ENCODE measurements around the gene JOSD2. TPM values are rescaled to one million over a fixed set of nuclear protein-coding genes. Genes with fewer than 3 reads are reported as not detected.

Gene JOSD2
- total RNA-seq, 1 donor from 2014 or later, result 28.6 TPM

DNA sequence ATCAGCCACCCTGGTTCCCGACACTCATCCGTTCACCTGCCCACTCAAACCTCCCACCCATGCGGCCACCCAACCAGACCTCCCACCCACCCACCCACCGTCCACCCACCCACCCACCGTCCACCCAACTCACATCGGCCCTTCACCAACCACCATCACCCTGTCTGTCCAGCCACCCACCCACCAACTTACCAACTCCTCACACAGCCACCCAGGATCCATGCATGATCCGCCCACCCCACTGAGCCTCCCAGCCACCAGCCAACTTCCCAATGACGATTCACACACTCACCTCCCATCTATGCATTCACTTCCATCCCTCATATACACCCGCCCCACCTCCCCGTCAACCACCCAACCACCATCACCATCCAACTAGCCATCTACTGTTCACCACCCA lies 4.3 kb downstream of the JOSD2 start:
- Histone ChIP-seq H3K9me3 (replicated peaks) (no peaks in the 10 kb centered on the region), H3K4me1 (peaks cover 35% of the 10 kb centered on the region), H3K27me3 (ENCODE audit: low read depth) (no peaks in the 10 kb centered on the region), H3K4me3 (no peak overlapping the region), H3K27ac (replicated peaks) (no peak overlapping the region), H3K36me3 (peaks cover 9% of the 10 kb centered on the region)
- intact Hi-C loops (cut with micrococcal nuclease), result no loop called here
- no peak for TF ChIP-seq CTCF (IDR thresholded peaks at IDR 0.05; ENCODE audit: borderline replicate concordance)
- DNase-seq, result no peak

DNA sequence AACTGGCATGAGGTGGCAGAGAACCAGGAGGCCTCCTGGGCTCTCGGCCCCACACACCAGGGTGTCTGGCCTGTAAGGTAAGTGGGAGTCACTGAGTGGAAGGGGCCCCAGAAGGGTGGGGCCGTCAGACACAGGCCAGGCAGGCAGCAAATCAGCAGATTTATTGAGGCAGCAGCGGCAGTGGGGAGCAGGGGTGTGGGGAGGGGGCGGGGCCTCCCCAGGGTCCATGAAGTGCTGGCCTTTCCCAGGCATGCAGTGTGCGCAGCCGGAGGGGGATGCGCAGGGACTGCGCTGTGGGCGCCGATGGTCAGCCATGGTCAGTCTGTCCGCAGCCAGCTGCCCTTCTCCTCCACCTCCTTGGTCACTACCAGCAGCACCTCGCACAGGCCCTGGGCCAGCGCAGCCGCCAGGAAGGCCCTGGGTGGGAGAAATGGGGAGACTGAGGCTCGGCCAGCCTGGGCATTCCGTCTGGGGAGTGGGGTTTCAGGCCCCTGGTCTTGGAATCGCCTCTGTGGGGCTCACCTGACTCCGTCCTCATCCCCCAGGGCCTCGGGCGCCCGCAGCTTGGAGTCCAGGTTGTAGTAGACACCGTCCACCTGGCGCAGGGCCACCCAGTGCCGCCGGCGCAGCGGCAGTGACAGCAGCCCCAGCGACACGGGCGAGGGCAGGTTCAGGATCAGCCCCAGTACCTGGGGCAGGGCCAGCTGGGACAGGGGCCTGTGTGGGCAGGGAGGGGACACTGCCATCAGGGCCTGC lies 5.0 kb downstream of the JOSD2 start:
- no peak overlapping the region for H3K27ac ChIP-seq (replicated peaks)
- peaks cover 9% of the 10 kb centered on the region for H3K36me3 ChIP-seq
- no peak for TF ChIP-seq CTCF (IDR thresholded peaks at IDR 0.05; ENCODE audit: borderline replicate concordance)
- H3K4me3 ChIP-seq, result no peak overlapping the region
- H3K4me1 ChIP-seq, result peaks cover 35% of the 10 kb centered on the region
- no peaks in the 10 kb centered on the region for H3K9me3 ChIP-seq (replicated peaks)
- DNase-seq, result no peak
- intact Hi-C loops (cut with micrococcal nuclease), result no loop called here
- no peaks in the 10 kb centered on the region for H3K27me3 ChIP-seq (ENCODE audit: low read depth)

DNA sequence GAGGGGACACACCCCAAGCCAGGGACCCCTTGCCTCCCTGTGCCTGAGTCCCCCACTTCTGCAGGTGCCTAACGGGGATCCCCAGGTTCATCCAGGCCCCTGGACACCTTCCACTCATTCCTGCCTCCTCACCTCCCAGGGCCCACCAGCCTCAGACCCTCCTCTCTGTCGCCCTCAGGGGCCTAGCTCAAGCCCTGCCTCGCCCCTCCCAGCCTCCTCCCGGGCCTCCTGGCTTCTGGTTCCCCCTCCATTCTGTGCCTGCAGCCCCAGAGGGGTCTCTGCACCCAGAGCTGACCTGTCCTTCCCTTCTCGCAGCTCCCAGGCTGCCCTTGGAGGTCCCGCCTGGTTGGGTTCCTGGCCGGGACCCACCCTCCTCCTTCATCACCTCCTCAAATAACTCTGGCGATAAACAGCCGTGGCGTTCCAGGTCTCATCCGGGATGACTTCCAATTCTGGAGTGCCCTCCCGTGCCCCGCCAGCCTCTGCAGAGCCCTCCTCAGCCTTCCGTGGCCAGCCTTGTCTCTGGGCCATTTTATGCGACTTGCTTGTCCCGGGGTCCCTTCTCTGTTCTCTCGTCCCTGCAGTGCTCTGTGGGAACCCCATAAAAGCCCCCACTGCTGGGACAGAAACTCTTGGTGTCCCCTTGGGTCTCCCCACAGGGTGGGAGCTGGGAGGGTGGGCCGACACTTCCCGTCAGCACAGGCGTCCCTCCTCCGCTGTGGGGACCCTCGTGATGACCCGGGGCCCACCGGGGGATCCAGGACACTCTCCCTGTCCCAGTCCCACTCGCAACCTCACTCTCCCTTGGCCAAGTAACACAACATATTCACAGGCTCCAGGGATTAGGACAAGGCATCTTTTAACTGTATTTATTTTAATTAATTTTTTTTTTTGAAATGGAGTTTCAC lies 9.2 kb downstream of the JOSD2 start:
- Histone ChIP-seq H3K9me3 (replicated peaks) (no peaks in the 10 kb centered on the region), H3K4me1 (peaks cover 8% of the 10 kb centered on the region), H3K27ac (replicated peaks) (peak overlapping the region; percentile 98), H3K27me3 (ENCODE audit: low read depth) (no peaks in the 10 kb centered on the region), H3K36me3 (peaks cover 9% of the 10 kb centered on the region), H3K4me3 (peak overlapping the region; percentile 70)
- intact Hi-C loops (cut with micrococcal nuclease), result no loop called here
- no peak for TF ChIP-seq CTCF (IDR thresholded peaks at IDR 0.05; ENCODE audit: borderline replicate concordance)
- DNase-seq, result peak; percentile 75

DNA sequence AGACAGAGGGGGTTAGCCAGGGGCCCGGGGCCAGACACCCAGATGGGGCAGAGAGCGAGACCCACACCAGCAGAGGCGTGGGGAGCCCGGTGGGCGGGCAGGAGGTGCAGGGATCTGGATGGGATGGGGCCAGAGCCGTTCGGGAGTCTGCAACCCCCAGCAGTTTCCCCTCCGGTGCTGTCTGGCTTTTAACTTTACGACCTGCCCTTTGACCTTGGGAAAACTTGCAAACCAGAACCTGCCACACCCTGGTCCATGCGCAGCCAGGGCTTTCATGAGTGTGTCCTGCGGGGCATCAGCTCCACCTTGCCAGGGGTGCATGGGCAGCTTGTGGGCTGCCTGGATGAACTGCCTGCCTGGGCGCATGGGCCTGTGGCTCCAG lies 9.8 kb downstream of the JOSD2 start:
- peak overlapping the region; percentile 70 for H3K4me3 ChIP-seq
- intact Hi-C loops (cut with micrococcal nuclease), result no loop called here
- peaks cover 8% of the 10 kb centered on the region for H3K4me1 ChIP-seq
- no peak for TF ChIP-seq CTCF (IDR thresholded peaks at IDR 0.05; ENCODE audit: borderline replicate concordance)
- H3K27ac ChIP-seq (replicated peaks), result peak overlapping the region; percentile 98
- no peaks in the 10 kb centered on the region for H3K27me3 ChIP-seq (ENCODE audit: low read depth)
- DNase-seq, result no peak
- peaks cover 5% of the 10 kb centered on the region for H3K36me3 ChIP-seq
- H3K9me3 ChIP-seq (replicated peaks), result no peaks in the 10 kb centered on the region

DNA sequence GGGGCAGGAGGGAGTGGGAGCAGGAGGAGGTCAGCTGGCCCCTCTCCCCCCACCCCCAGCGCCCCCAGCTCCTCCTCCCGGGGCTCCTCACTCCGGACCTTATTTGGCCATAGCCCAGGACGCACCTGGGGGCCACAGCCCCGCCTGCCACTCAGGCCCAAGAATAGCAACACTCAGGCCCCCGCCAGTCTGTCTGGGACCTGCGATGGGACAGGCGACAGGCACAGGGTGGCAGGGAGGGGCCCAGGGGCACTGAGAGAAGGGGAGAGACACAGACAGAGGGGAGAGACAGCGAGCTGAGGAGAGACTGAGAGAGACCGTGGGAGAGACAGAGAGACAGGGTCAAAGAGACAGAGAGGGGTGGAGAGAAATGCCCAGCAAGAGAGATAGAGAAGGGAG lies 10.2 kb downstream of the JOSD2 start:
- intact Hi-C loops (cut with micrococcal nuclease), result no loop called here
- H3K27me3 ChIP-seq (ENCODE audit: low read depth), result no peaks in the 10 kb centered on the region
- peak overlapping the region; percentile 98 for H3K27ac ChIP-seq (replicated peaks)
- DNase-seq, result peak; percentile 86
- peak overlapping the region; percentile 70 for H3K4me3 ChIP-seq
- H3K4me1 ChIP-seq, result peaks cover 8% of the 10 kb centered on the region
- H3K9me3 ChIP-seq (replicated peaks), result no peaks in the 10 kb centered on the region
- peaks cover under 1% of the 10 kb centered on the region for H3K36me3 ChIP-seq
- no peak for TF ChIP-seq CTCF (IDR thresholded peaks at IDR 0.05; ENCODE audit: borderline replicate concordance)
